A549 (cell line): ENCODE data around the gene CWC25. TPM values are rescaled to one million over a fixed set of nuclear protein-coding genes. Genes with fewer than 3 reads are reported as not detected.

Experiments used
- polyA plus RNA-seq, 4 experiments: library from polyadenylated mRNA; depleted of rRNA in 3 of 4; stranded (reverse); fragments of >200 nt; fragmentation: RNase III in 1 of 4; extraction: RNeasy Plus Mini Kit Qiagen cat#74134 plus additional on column Dnase treatment in 1 of 4; gene quantifications; 2 replicates in 3 of 4; 3 replicates in 1 of 4; pipeline ENCODE4 v1.2.3, GENCODE V29; 2011 to 2017
- small RNA-seq, 6 experiments: library from RNA; depleted of rRNA; stranded (forward); fragments of <200 nt; gene quantifications; one replicate each; pipeline ENCODE3, GENCODE V24; 2012

CWC25 gene
- polyA plus RNA-seq, 2 of the 4 experiments (the other 2 are of a cell fraction) = 23.1 to 34.5 TPM

Small RNAs within 50 kb of the gene (small RNA-seq; reads per million reads assigned to genes)
- gene MIR4727 (0 to 3.9 (median 0) reads per million in 6 experiments), gene RNU6-866P (0 reads per million in 6 experiments), gene SNORA21 (0 reads per million in 6 experiments), gene SNORA21B (0 reads per million in 6 experiments)

Other genes starting within 250 kb of the CWC25 start
- gene SRCIN1, start 219.4 kb downstream of the CWC25 start, polyA plus RNA-seq (2011; rRNA removed) = 1.3 and 1.4 TPM in 2 replicates
- gene SRCIN1, start 219.4 kb downstream of the CWC25 start, polyA plus RNA-seq (2017; fragmentation: RNase III; extraction: RNeasy Plus Mini Kit Qiagen cat#74134 plus additional on column Dnase treatment) = 2.1 to 3.4 TPM (median 2.6 TPM) in 3 replicates
- gene EPOP, start 150.4 kb downstream of the CWC25 start, polyA plus RNA-seq (2011; rRNA removed) = 4.6 and 5.1 TPM in 2 replicates
- 11.2 to 12.3 TPM (median 12.1 TPM) in 3 replicates for gene EPOP, start 150.4 kb downstream of the CWC25 start, polyA plus RNA-seq (2017; fragmentation: RNase III; extraction: RNeasy Plus Mini Kit Qiagen cat#74134 plus additional on column Dnase treatment)
- 24.2 and 28.9 TPM in 2 replicates for gene MLLT6, start 120.0 kb downstream of the CWC25 start, polyA plus RNA-seq (2011; rRNA removed)
- gene MLLT6, start 120.0 kb downstream of the CWC25 start, polyA plus RNA-seq (2017; fragmentation: RNase III; extraction: RNeasy Plus Mini Kit Qiagen cat#74134 plus additional on column Dnase treatment) = 24.6 to 29.9 TPM (median 28.3 TPM) in 3 replicates
- 24.5 and 32.6 TPM in 2 replicates for gene CISD3, start 95.0 kb downstream of the CWC25 start, polyA plus RNA-seq (2011; rRNA removed)
- 33.0 to 35.4 TPM (median 34.3 TPM) in 3 replicates for gene CISD3, start 95.0 kb downstream of the CWC25 start, polyA plus RNA-seq (2017; fragmentation: RNase III; extraction: RNeasy Plus Mini Kit Qiagen cat#74134 plus additional on column Dnase treatment)
- gene PCGF2, start 77.0 kb downstream of the CWC25 start, polyA plus RNA-seq (2011; rRNA removed) = 19.9 and 21.2 TPM in 2 replicates
- gene PCGF2, start 77.0 kb downstream of the CWC25 start, polyA plus RNA-seq (2017; fragmentation: RNase III; extraction: RNeasy Plus Mini Kit Qiagen cat#74134 plus additional on column Dnase treatment) = 33.9 to 43.6 TPM (median 42.5 TPM) in 3 replicates
- 417 and 467 TPM in 2 replicates for gene PSMB3, start 72.6 kb downstream of the CWC25 start, polyA plus RNA-seq (2011; rRNA removed)
- 463 to 466 TPM (median 465 TPM) in 3 replicates for gene PSMB3, start 72.6 kb downstream of the CWC25 start, polyA plus RNA-seq (2017; fragmentation: RNase III; extraction: RNeasy Plus Mini Kit Qiagen cat#74134 plus additional on column Dnase treatment)
- 40.3 and 42.5 TPM in 2 replicates for gene PIP4K2B, start 25.8 kb downstream of the CWC25 start, polyA plus RNA-seq (2011; rRNA removed)
- gene PIP4K2B, start 25.8 kb downstream of the CWC25 start, polyA plus RNA-seq (2017; fragmentation: RNase III; extraction: RNeasy Plus Mini Kit Qiagen cat#74134 plus additional on column Dnase treatment) = 53.7 to 56.7 TPM (median 55.3 TPM) in 3 replicates
- gene RPL23, start 28.4 kb upstream of the CWC25 start, polyA plus RNA-seq (2011; rRNA removed) = 2,297 and 2,715 TPM in 2 replicates
- 2,814 to 3,171 TPM (median 2,969 TPM) in 3 replicates for gene RPL23, start 28.4 kb upstream of the CWC25 start, polyA plus RNA-seq (2017; fragmentation: RNase III; extraction: RNeasy Plus Mini Kit Qiagen cat#74134 plus additional on column Dnase treatment)
- gene LASP1, start 44.7 kb upstream of the CWC25 start, polyA plus RNA-seq (2011; rRNA removed) = 145 and 152 TPM in 2 replicates
- 281 to 312 TPM (median 287 TPM) in 3 replicates for gene LASP1, start 44.7 kb upstream of the CWC25 start, polyA plus RNA-seq (2017; fragmentation: RNase III; extraction: RNeasy Plus Mini Kit Qiagen cat#74134 plus additional on column Dnase treatment)
- 0.04 TPM in 1 of 2 replicates, not detected in the other for gene FBXO47, start 142.1 kb upstream of the CWC25 start, polyA plus RNA-seq (2011; rRNA removed)
- gene FBXO47, start 142.1 kb upstream of the CWC25 start, polyA plus RNA-seq (2017; fragmentation: RNase III; extraction: RNeasy Plus Mini Kit Qiagen cat#74134 plus additional on column Dnase treatment) = 0.04 TPM in 1 of 3 replicates, not detected in the others